ENCODE results near the gene E2F4.

GRCh38 chr16:67206129-67206837, 14.3 kb downstream of the E2F4 start:
- TF ChIP-seq EZH2 (IDR thresholded peaks at IDR 0.05; ENCODE audit: low read depth, low read length, severe bottlenecking), result no peak
- TF ChIP-seq CHD2 (IDR thresholded peaks at IDR 0.05; ENCODE audit: low read length), result no peak
- TF ChIP-seq GABPA (IDR thresholded peaks at IDR 0.05; ENCODE audit: borderline replicate concordance, insufficient read depth, low read length), result no peak
- no peak for TF ChIP-seq CTCF (IDR thresholded peaks at IDR 0.05; ENCODE audit: control extremely low read depth in 1 of 3, insufficient read depth in 1 of 3, low read depth in 1 of 3, low read length in 3 of 3)
- TF ChIP-seq POLR2A (IDR thresholded peaks at IDR 0.05; ENCODE audit: control extremely low read depth in 1 of 2, low read depth in 2 of 2, low read length in 2 of 2), result no peak
- no peak for TF ChIP-seq CREB1 (IDR thresholded peaks at IDR 0.05)
- TF ChIP-seq MAX (IDR thresholded peaks at IDR 0.05), result no peak
- TF ChIP-seq E2F6 (IDR thresholded peaks at IDR 0.05), result no peak
